Spleen (tissue), 13 donors: ENCODE data around the gene CDIP1. TPM values are rescaled to one million over a fixed set of nuclear protein-coding genes. Genes with fewer than 3 reads are reported as not detected.

ENCODE experiments used
- DNase-seq: peaks from one replicate; pipeline ENCODE4 v3.0.0-alpha.2; 2020
- H3K27ac ChIP-seq, 8 donors: fragments of 200-600 bp; sonication (generic) in 7 of 8; 1 replicate in 4 of 8; 2 replicates in 4 of 8; pipeline versions ENCODE4 v1.5.0 to v1.8.0; 2016 to 2021; ENCODE audit warnings: inconsistent platforms in 4 of 8, mild to moderate bottlenecking in 4 of 8, moderate library complexity in 1 of 8
- H3K27me3 ChIP-seq, 7 donors: fragments of 200-600 bp; sonication (generic) in 6 of 7; replicated peaks in 1 of 7; 1 replicate in 4 of 7; 2 replicates in 3 of 7; pipeline versions ENCODE4 v1.5.0 to v1.8.0; 2016 to 2021; ENCODE audit warnings: inconsistent platforms in 3 of 7, mild to moderate bottlenecking in 1 of 7
- H3K36me3 ChIP-seq, 6 donors: fragments of 200-600 bp; sonication (generic) in 5 of 6; 1 replicate in 4 of 6; 2 replicates in 2 of 6; pipeline versions ENCODE4 v1.5.0 to v1.8.0; 2016 to 2021; ENCODE audit warnings: inconsistent platforms in 2 of 6
- H3K4me1 ChIP-seq, 6 donors: fragments of 200-600 bp; sonication (generic) in 5 of 6; 1 replicate in 3 of 6; 2 replicates in 3 of 6; pipeline versions ENCODE4 v1.5.0 to v1.8.0; 2016 to 2021; ENCODE audit warnings: inconsistent platforms in 3 of 6
- H3K4me3 ChIP-seq, 8 donors: fragments of 200-600 bp; sonication (generic) in 7 of 8; 1 replicate in 4 of 8; 2 replicates in 4 of 8; pipeline versions ENCODE4 v1.5.0 to v1.8.0; 2016 to 2021; ENCODE audit warnings: inconsistent platforms in 4 of 8, mild to moderate bottlenecking in 4 of 8, moderate library complexity in 2 of 8
- H3K9me3 ChIP-seq, 8 donors: fragments of 200-600 bp; sonication (generic) in 7 of 8; 1 replicate in 4 of 8; 2 replicates in 4 of 8; pipeline versions ENCODE4 v1.5.0 to v1.8.0; 2016 to 2021; ENCODE audit warnings: inconsistent platforms in 4 of 8
- POLR2A ChIP-seq, 3 donors: fragments of 450-650 bp; IDR thresholded peaks; one replicate each; pipeline ENCODE4 v1.5.1; 2017; ENCODE audit warnings: antibody characterized with exemption in 3 of 3, mild to moderate bottlenecking in 1 of 3
- POLR2AphosphoS5 ChIP-seq, 3 donors: sonication (generic); formaldehyde crosslinking; IDR thresholded peaks; one replicate each; pipeline ENCODE4 v1.5.1; 2017; ENCODE audit warnings: antibody characterized with exemption in 3 of 3
- WGBS, 5 donors: extraction: QIAGEN DNeasy Blood & Tissue Kit in 3 of 5; methylation state at CpG; one replicate each; pipeline versions ENCODE4 v1.1.5 to v1.1.7; 2013 to 2018; 5-methylcytosine and 5-hydroxymethylcytosine counted together
- intact Hi-C: fragments of 100-400 bp; cut with DNase I; formaldehyde crosslinking; loops from one replicate; pipeline ENCODE4 v1.15.0; 2023; ENCODE audit warnings: low total_unique reads
- long read RNA-seq, 2 donors: transcript quantifications; one replicate each; lab custom pipeline, GENCODE V29; 2026
- polyA plus RNA-seq, 3 donors: library from polyadenylated mRNA; stranded (reverse); fragments of 200-250 nt; gene quantifications; one replicate each; pipeline ENCODE4 v1.2.1, GENCODE V29; 2013
- total RNA-seq, 7 donors: library from RNA; depleted of rRNA in 3 of 7; stranded (reverse); fragments of >200 nt in 3 of 7; fragmentation: NEBNext Ultra II Directional in 4 of 7; extraction: Animal tissue kit (Norgen Biotek cat#: 25700) in 4 of 7; gene quantifications; one replicate each; pipeline versions ENCODE4 v1.1.0 to v1.2.1, GENCODE V29; 2016 to 2021
- TF ChIP-seq, protein P1 (sequence below), 11 experiments: fragments of 200-600 bp in 7 of 11; fragments of 450-650 bp in 4 of 11; sonication (generic) in 4 of 11; IDR thresholded peaks in 8 of 11; conservative IDR thresholded peaks in 3 of 11; 1 replicate in 7 of 11; 2 replicates in 4 of 11; pipeline versions ENCODE4 v1.4.0 to v1.8.0; 2016 to 2021; ENCODE audit warnings: antibody characterized with exemption in 11 of 11, inconsistent platforms in 4 of 11, mild to moderate bottlenecking in 1 of 11
- donor health status: healthy with polysubstance abuse.
- donor health status: DM: no; HTN: no; CAD: no; lungs with moderate emphysema.
- donor health status: DM: no; HTN: no; CAD: no.
- donor health status: Bipolar disorder and iron deficiency.
- donor health status: healthy.
- donor health status: DM: no; HTN: no; CAD: no.
- donor health status: DM: yes; HTN: yes; CAD: no.

CDIP1 gene
- 10 to 100 TPM; 17.8 to 26.9 (median 21.8) TPM for total RNA-seq
- polyA plus RNA-seq, result 10 to 100 TPM in 2 of 3 donors, 1 to 10 TPM in 1; 9.6 to 13.8 (median 12.1) TPM
- long read RNA-seq, donor 1, partial matches to known transcripts, result 0 of 4 reads
- long read RNA-seq, donor 1, other reads (novel, unspliced or antisense), result 0 of 4 reads
- long read RNA-seq, donor 2, partial matches to known transcripts, result 0 of 5 reads
- long read RNA-seq, donor 2, other reads (novel, unspliced or antisense), result 0 of 5 reads

DNA sequence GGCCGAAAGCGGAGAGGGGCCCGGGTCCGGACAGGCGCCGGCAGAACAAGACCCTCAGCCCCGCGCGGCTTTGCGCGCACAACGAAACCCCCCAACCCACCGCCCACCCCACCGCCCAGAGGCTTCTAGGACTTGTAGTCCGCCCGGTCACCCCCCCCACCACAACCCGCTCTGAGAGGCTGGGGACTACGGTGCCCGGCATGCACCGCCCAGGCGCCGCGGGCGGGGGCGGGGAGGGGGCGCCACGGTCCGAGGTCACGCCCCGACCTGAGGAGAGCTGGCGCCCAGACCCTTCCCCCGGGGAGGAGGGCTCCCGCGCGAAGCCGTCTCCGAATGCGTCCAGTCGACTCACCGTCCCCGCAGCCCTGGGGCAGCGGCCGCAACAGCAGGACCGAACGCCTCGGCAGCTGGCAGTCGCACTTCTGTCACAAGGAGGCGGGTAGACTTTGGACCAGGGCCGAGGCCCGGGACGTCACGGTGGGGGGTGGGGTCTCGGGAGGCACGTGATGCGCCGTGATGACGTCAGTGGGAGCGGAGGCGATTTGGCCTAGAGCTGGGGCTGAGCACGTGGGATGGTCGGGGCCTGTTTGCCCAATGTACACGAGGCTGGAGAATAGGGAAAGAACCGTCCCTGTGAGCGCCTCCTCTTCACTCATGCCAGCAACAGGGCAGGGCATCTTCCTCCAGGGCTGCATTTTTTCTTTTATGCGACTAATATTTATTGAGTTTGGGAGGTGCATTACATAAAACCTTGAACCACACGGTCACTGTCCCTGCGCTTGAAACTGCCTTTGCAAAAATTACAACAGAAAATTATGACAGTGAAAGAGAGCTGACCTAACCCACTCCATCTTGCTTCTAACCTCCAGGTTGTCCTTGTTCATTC lies at the start of gene CDIP1:
Gene CDIP1, minus strand, starts transcription at position 424 of the 886 bp plus-strand sequence. CDS start 24,643 bp downstream, outside the sequence.
- 6 to 15% (median 6%) methylated on average over 21 to 67 of the region's 67 CpGs for WGBS, 5 donors
- Histone ChIP-seq H3K27ac (peak within 1 kb of the TSS; percentile 76 to 97 (median 86)), H3K4me3 (peak within 1 kb of the TSS; percentile 61 to 93 (median 71)), H3K27me3 (peaks cover 0 to 11% (median 0%) of the 10 kb centered on the region in 7 donors), H3K4me1 (peaks cover 0 to 45% (median 19%) of the 10 kb centered on the region in 6 donors), H3K9me3 (peaks cover 0 to 17% (median 8%) of the 10 kb centered on the region in 8 donors), H3K36me3 (no peaks in the 10 kb centered on the region)
- TF ChIP-seq POLR2AphosphoS5 (IDR thresholded peaks at IDR 0.05) (peak; percentile 97 to 98 (median 98)), POLR2A (IDR thresholded peaks at IDR 0.05) (peak; percentile 75 to 90 (median 86))
- TF ChIP-seq, protein P1, sequence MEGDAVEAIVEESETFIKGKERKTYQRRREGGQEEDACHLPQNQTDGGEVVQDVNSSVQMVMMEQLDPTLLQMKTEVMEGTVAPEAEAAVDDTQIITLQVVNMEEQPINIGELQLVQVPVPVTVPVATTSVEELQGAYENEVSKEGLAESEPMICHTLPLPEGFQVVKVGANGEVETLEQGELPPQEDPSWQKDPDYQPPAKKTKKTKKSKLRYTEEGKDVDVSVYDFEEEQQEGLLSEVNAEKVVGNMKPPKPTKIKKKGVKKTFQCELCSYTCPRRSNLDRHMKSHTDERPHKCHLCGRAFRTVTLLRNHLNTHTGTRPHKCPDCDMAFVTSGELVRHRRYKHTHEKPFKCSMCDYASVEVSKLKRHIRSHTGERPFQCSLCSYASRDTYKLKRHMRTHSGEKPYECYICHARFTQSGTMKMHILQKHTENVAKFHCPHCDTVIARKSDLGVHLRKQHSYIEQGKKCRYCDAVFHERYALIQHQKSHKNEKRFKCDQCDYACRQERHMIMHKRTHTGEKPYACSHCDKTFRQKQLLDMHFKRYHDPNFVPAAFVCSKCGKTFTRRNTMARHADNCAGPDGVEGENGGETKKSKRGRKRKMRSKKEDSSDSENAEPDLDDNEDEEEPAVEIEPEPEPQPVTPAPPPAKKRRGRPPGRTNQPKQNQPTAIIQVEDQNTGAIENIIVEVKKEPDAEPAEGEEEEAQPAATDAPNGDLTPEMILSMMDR (IDR thresholded peaks at IDR 0.05 in 8 of 11, conservative IDR thresholded peaks at IDR 0.05 in 3 of 11), result peak in 8 of 11 experiments; percentile 17 to 51 (median 42)
- intact Hi-C loops, result no loop called here
- DNase-seq, result peak; percentile 97

GRCh38 chr16:4586291-4586690 lies 47.7 kb upstream of the CDIP1 start:
- Histone ChIP-seq H3K4me1 (peaks cover 0 to 7% (median 2%) of the 10 kb centered on the region in 6 donors), H3K9me3 (peaks cover 0 to 10% (median 9%) of the 10 kb centered on the region in 8 donors), H3K36me3 (no peaks in the 10 kb centered on the region), H3K4me3 (no peak overlapping the region), H3K27ac (no peak overlapping the region), H3K27me3 (peaks cover 0 to 16% (median 0%) of the 10 kb centered on the region in 7 donors)
- DNase-seq, result no peak
- intact Hi-C loops, result no loop called here
- WGBS, 5 donors, result 60 to 71% (median 66%) methylated on average over 7 of the region's 7 CpGs
- TF ChIP-seq POLR2A (IDR thresholded peaks at IDR 0.05), result no peak
- TF ChIP-seq, protein P1 (IDR thresholded peaks at IDR 0.05 in 8 of 11, conservative IDR thresholded peaks at IDR 0.05 in 3 of 11), result no peak
- no peak for TF ChIP-seq POLR2AphosphoS5 (IDR thresholded peaks at IDR 0.05)

GRCh38 chr16:4583906-4584305 lies 45.3 kb upstream of the CDIP1 start:
- Histone ChIP-seq H3K4me3 (no peak overlapping the region), H3K4me1 (peaks cover 0 to 7% (median 2%) of the 10 kb centered on the region in 6 donors), H3K36me3 (no peaks in the 10 kb centered on the region), H3K9me3 (peaks cover 0 to 10% (median 9%) of the 10 kb centered on the region in 8 donors), H3K27ac (no peak overlapping the region), H3K27me3 (peaks cover 0 to 16% (median 0%) of the 10 kb centered on the region in 7 donors)
- intact Hi-C loops, result no loop called here
- WGBS, 5 donors, result 56 to 84% (median 70%) methylated on average over 4 of the region's 4 CpGs
- DNase-seq, result no peak
- no peak for TF ChIP-seq POLR2AphosphoS5 (IDR thresholded peaks at IDR 0.05)
- no peak for TF ChIP-seq POLR2A (IDR thresholded peaks at IDR 0.05)
- TF ChIP-seq, protein P1 (IDR thresholded peaks at IDR 0.05 in 8 of 11, conservative IDR thresholded peaks at IDR 0.05 in 3 of 11), result no peak
